ENCODE results near the gene HARBI1.
"Not testable (repeated sequence)": the region's sequence is repeated elsewhere in the genome, so short reads cannot be mapped to it uniquely, and the experiment has no call there.

The HARBI1 gene

DNA sequence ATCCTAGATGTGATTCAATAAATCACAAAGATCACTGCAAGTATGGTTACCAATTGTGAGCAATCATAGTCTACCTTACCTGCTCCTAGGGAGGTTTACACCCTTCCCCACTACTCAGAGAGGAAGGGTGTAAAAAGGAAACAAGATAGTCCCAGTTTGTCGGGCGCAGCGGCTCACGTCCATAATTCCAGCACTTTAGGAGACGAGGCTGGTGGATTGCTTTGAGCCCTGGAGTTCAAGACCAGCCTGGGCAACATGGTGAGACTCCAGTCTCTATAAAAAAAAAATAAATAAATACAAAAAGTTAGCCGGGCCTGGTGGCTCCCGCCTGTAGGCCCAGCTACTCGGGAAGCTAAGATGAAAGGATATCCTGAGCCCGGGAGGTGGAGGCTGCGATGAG lies 22.2 kb downstream of the HARBI1 start:
- no peak for DNase-seq

DNA sequence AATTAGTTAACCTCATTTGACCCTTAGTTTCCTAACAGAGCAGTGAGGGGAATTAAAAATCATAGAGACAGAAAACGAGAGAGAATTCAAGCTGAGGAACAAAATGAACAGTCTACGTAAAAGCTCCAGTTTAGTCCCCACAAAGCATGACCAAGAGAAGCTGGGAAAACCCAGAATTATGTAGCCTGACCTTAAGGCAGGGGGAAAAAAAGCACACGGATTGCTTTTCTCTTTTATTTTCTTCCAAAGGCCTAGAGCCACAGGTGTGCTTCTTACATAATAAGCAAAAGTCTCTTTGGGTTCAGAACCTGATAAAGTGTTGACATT lies 22.7 kb downstream of the HARBI1 start:
- no peak for DNase-seq

DNA sequence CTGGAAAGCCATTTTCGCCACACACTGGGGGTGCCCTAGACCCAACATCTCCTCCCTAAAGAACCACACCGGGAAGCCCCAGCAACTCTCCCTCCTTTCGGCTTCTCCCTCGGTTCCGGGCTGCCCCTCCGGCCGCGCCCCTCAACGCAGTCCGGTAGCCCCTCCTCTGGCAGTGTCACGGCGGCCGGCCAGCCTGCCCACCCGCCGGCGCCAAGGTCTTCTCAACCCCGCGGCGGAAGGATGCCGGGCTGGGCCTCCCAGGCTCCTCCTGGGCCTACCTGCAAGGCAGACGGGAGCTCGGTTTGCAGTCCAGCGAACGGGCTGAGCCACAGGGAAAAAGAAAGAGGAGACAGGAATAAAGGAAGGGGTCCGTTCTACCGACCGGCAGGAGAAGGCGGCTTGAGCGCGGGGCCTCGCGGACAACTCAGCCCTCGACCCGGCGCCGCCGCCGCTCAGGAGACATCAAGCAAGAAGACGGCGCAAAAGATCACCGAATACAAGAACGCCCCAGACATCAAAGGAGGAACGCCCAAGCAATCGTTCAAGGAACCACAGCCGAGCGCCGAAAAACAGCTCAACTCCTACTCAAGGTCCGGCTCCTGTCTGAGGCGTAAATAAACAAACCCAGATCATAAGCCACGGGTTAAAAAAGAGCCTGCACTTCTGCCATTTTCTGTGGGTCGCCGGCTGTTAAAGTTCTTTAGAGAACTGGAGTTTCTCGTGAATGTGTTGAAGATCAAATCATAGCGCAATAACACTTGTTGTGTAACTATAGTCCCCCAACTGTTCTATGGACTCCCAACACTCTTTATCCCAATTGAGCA lies 23.3 kb downstream of the HARBI1 start, which contains the start of gene AMBRA1:
Gene AMBRA1, minus strand, starts transcription at position 474 of the 824 bp plus-strand sequence. CDS start 45,643 bp downstream, outside the sequence.
- DNase-seq = peak; percentile 44 to 93 (median 67)

GRCh38 chr11:46590740-46591605 lies 26.1 kb downstream of the HARBI1 start:
- DNase-seq = no peak

GRCh38 chr11:46588915-46589314 lies 28.1 kb downstream of the HARBI1 start:
- DNase-seq = no peak

GRCh38 chr11:46588131-46588530 lies 28.9 kb downstream of the HARBI1 start:
- DNase-seq = no peak

DNA sequence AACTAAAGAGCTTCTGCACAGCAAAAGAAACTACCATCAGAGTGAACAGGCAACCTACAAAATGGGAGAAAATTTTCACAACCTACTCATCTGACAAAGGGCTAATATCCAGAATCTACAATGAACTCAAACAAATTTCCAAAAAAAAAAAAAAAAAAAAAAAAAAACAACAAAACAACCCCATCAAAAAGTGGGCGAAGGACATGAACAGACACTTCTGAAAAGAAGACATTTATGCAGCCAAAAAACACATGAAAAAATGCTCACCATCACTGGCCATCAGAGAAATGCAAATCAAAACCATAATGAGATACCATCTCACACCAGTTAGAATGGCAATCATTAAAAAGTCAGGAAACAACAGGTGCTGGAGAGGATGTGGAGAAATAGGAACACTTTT lies 33.5 kb downstream of the HARBI1 start:
- not testable (repeated sequence) for DNase-seq

DNA sequence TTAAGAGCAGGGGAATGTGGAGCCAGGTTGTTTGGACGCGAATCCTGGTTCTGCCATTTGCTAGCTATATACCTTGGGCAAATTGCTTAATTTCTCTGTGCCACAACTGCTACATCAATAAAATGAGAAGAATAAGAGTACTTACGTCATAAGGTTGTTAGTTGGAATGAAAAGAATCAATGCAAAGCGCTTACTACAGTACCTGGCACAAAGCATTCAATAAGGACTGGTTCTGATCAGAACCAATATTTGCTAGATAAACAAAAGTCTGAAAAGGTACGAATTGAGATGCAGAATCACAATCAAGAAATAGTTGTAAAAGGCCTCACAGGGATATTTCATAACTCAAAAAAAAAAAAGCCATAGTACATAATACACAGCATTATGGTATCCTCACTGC lies 34.4 kb downstream of the HARBI1 start:
- DNase-seq = no peak

GRCh38 chr11:46577058-46577457 lies 40.0 kb downstream of the HARBI1 start:
- DNase-seq = no peak

GRCh38 chr11:46574656-46575055 lies 42.4 kb downstream of the HARBI1 start:
- DNase-seq = no peak

GRCh38 chr11:46570790-46571398 lies 46.1 kb downstream of the HARBI1 start:
- no peak for DNase-seq

DNA sequence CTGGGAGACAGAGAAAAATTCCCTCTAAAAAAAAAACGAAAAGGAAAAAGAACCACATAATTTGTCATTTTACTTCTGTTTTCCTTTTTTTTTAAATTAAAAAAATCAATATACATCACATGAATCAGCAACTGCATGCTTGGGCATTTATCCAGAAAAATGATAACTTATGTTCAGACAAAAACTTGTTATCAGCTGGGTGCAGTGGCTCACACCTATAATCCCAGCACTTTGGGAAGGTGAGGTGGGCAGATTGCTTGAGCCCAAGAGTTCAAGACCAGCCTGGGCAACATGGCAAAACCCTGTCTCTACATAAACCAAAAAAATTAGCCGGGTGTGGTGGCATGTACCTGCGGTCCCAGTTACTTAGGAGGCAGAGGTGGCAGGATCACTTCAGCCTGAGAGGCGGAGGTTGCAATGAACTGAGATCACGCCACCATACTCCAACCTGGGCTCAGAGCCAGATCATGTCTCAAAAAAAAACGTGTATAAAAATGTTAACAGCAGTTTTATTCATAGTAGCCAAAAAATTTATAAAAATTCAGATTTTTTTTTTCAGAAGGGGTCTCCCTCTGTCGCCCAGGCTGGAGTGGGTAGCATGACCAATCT lies 51.7 kb downstream of the HARBI1 start:
- DNase-seq = no peak

GRCh38 chr11:46564459-46564858 lies 52.6 kb downstream of the HARBI1 start:
- no peak for DNase-seq

- no peak for DNase-seq
Measured at GRCh38 chr11:46562527-46562926, 54.5 kb downstream of the HARBI1 start.

- peak in 1 of 5 experiments; percentile 72 for DNase-seq
Measured at GRCh38 chr11:46560300-46560991, 56.6 kb downstream of the HARBI1 start.

- no peak for DNase-seq
Measured at GRCh38 chr11:46559815-46560214, 57.2 kb downstream of the HARBI1 start.

DNA sequence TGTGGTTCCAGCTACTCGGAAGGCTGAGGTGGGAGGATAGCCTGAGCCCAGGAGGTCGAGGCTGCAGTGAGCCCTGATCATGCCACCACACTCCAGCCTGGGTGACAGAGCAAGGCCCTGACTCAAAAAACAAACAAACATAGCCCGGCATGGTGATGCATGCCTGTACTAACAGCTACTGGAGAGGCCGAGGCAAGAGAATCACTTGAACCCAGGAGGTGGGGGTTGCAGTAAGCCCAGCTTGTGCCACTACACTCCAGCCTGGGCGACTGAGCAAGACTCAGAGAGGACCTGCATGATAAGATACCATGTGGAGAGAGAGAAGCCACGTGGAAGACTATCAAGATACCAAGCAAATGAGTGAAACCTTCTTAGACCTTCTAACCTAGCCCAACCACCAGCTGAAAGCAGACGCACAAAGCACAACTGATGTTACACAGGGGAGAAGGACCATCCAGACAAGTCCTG lies 59.3 kb downstream of the HARBI1 start:
- DNase-seq = no peak

DNA sequence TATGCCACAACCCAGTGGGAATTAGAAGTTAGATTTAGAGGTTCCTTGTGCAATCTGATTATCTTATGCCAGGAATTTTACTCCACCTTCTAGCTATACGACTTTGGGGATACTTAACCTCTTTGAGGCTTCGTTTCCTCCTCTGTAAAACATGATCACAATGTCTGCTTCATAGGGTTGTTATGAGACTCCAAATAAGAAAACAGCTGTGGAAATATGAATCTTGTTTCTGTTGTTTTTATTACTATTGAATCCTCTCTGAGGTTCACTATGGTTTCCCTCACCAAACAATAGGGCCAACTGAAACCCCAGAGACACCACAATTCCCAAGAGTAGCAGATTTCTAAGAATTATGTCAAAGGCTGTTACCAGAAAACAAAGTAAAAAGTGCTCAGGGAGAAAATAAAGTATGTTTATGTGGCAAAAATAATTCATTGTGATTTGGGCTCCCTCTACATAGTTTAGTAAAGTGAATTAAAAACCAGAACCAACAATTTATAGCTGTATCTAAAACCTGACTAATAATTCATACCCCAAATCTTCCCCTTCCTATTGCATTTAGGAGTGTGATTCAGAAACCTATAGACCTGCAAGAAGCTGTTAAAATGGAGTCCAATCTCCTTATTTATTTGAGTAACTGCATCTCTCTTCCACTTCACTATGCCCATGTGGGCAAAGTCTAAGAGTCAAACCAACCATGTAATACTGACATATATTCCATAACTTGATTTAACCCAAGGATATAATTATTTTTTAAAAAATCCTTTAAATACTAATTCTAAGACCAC lies 61.6 kb downstream of the HARBI1 start:
- DNase-seq = peak in 1 of 5 experiments; percentile 61

GRCh38 chr11:46554213-46555147 lies 62.5 kb downstream of the HARBI1 start:
- DNase-seq = no peak

GRCh38 chr11:46553814-46554212 lies 63.2 kb downstream of the HARBI1 start:
- no peak for DNase-seq

All from T-helper 2 cell (primary cell).